Panc1 (cell line): ENCODE measurements around the gene ELOVL6. TPM values are rescaled to one million over a fixed set of nuclear protein-coding genes. Genes with fewer than 3 reads are reported as not detected.

Experiments
- ATAC-seq: fragments of 200-7000 bp; cut with Tn5 transposase; 2 replicates; pipeline ENCODE4 v1.9.1; 2020; ENCODE audit warnings: mild to moderate bottlenecking, moderate library complexity
- BruUV-seq: library from RNA; stranded (reverse); fragments of 400-500 nt; replicated peaks from 2 replicates; lab custom pipeline; 2021; lab: Mats Ljungman, UMichigan
- CTCF ChIA-PET: fragments of 300-600 bp; sonication (Branson Sonifier 250); formaldehyde crosslinking; loops from one replicate; lab custom pipeline; 2022; ENCODE audit warnings: antibody characterized with exemption; lab: Charles Lee
- POLR2A ChIA-PET: fragments of 300-600 bp; sonication (Branson Sonifier 250); formaldehyde crosslinking; loops from one replicate; lab custom pipeline; 2022; ENCODE audit warnings: antibody characterized with exemption; lab: Charles Lee
- DNase-seq: peaks from one replicate; pipeline ENCODE4 v3.0.0-alpha.2; 2010; ENCODE audit warnings: low read depth, low spot score
- H3K27ac ChIP-seq: 2 replicates; pipeline ENCODE4 v1.5.1; 2011; ENCODE audit warnings: mild to moderate bottlenecking, low read length, inconsistent platforms
- H3K27me3 ChIP-seq: fragments of 200-500 bp; sonication (Bioruptor generic); 2 replicates; pipeline ENCODE4 v1.6.0; 2014; ENCODE audit warnings: low read length, inconsistent platforms; ENCODE audit not compliant: control insufficient read depth, insufficient read depth
- H3K36me3 ChIP-seq: fragments of 200-500 bp; sonication (Bioruptor generic); 2 replicates; pipeline ENCODE4 v1.5.1; 2014; ENCODE audit warnings: inconsistent platforms, mild to moderate bottlenecking, low read length, moderate library complexity; ENCODE audit not compliant: control insufficient read depth, insufficient read depth
- H3K4me1 ChIP-seq: 2 replicates; pipeline ENCODE4 v1.5.1; 2011; ENCODE audit warnings: inconsistent platforms, mild to moderate bottlenecking, low read length, moderate library complexity; ENCODE audit not compliant: control insufficient read depth, insufficient read depth
- H3K4me3 ChIP-seq, 2 experiments: 2 replicates each; pipeline ENCODE4 v1.5.1; 2011 to 2012; ENCODE audit warnings: low read depth in 2 of 2, low read length in 2 of 2, mild to moderate bottlenecking in 2 of 2, inconsistent platforms in 1 of 2, moderate library complexity in 1 of 2
- H3K9me3 ChIP-seq: fragments of 200-500 bp; sonication (Bioruptor generic); 2 replicates; pipeline ENCODE4 v1.5.1; 2014; ENCODE audit warnings: low read depth, mild to moderate bottlenecking, inconsistent platforms, low read length, moderate library complexity; ENCODE audit not compliant: control insufficient read depth, insufficient read depth
- CTCF ChIP-seq: fragments of 450-650 bp; IDR thresholded peaks from 2 replicates; pipeline ENCODE4 v1.5.1; 2017; ENCODE audit warnings: mild to moderate bottlenecking
- POLR2AphosphoS5 ChIP-seq: IDR thresholded peaks from 2 replicates; pipeline ENCODE4 v1.6.1; 2012; ENCODE audit warnings: mild to moderate bottlenecking, low read depth, low read length, moderate library complexity
- SIN3A ChIP-seq: IDR thresholded peaks from 2 replicates; pipeline ENCODE4 v1.6.1; 2012; ENCODE audit warnings: low read depth, mild to moderate bottlenecking, low read length, moderate library complexity, borderline replicate concordance; ENCODE audit not compliant: insufficient read depth
- TCF7L2 ChIP-seq: IDR thresholded peaks from 2 replicates; pipeline ENCODE4 v1.6.1; 2011; ENCODE audit warnings: mild to moderate bottlenecking, low read depth, low read length, inconsistent platforms
- in situ Hi-C: cut with HindIII; loops from 2 replicates; pipeline ENCODE4 v1.10.0; 2016; ENCODE audit warnings: low sequenced_read_pairs, low pct_unique_long_range_greater_than_20kb
- intact Hi-C: fragments of 100-400 bp; cut with micrococcal nuclease; formaldehyde crosslinking; loops from one replicate; pipeline ENCODE4 v1.10.0; 2022; ENCODE audit not compliant: unreplicated experiment
- total RNA-seq: library from RNA; stranded (reverse); gene quantifications from one replicate; pipeline ENCODE4 v1.2.1, GENCODE V29; 2021; ENCODE audit not compliant: unreplicated experiment
- TF ChIP-seq, protein P1 (sequence below), 2 experiments: IDR thresholded peaks; 2 replicates each; pipeline ENCODE4 v1.6.1; 2011 to 2012; ENCODE audit warnings: low read depth in 2 of 2, control low read depth in 1 of 2, low read length in 1 of 2, mild to moderate bottlenecking in 1 of 2, moderate library complexity in 1 of 2; ENCODE audit not compliant: insufficient read depth in 1 of 2

ELOVL6 gene
- total RNA-seq, 1 experiment from 2014 or later = 0.54 TPM

GRCh38 chr4:110128472-110128919 lies 69.9 kb downstream of the ELOVL6 start:
- CTCF ChIA-PET = no interaction called here
- no peaks in the 10 kb centered on the region for H3K36me3 ChIP-seq
- H3K4me1 ChIP-seq = no peaks in the 10 kb centered on the region
- TF ChIP-seq, protein P1, sequence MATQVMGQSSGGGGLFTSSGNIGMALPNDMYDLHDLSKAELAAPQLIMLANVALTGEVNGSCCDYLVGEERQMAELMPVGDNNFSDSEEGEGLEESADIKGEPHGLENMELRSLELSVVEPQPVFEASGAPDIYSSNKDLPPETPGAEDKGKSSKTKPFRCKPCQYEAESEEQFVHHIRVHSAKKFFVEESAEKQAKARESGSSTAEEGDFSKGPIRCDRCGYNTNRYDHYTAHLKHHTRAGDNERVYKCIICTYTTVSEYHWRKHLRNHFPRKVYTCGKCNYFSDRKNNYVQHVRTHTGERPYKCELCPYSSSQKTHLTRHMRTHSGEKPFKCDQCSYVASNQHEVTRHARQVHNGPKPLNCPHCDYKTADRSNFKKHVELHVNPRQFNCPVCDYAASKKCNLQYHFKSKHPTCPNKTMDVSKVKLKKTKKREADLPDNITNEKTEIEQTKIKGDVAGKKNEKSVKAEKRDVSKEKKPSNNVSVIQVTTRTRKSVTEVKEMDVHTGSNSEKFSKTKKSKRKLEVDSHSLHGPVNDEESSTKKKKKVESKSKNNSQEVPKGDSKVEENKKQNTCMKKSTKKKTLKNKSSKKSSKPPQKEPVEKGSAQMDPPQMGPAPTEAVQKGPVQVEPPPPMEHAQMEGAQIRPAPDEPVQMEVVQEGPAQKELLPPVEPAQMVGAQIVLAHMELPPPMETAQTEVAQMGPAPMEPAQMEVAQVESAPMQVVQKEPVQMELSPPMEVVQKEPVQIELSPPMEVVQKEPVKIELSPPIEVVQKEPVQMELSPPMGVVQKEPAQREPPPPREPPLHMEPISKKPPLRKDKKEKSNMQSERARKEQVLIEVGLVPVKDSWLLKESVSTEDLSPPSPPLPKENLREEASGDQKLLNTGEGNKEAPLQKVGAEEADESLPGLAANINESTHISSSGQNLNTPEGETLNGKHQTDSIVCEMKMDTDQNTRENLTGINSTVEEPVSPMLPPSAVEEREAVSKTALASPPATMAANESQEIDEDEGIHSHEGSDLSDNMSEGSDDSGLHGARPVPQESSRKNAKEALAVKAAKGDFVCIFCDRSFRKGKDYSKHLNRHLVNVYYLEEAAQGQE (IDR thresholded peaks at IDR 0.05; ENCODE audit: insufficient read depth in 1 of 2, low read depth in 2 of 2, low read length in 1 of 2) = no peak
- TF ChIP-seq SIN3A (no peak), POLR2AphosphoS5 (no peak), CTCF (no peak), TCF7L2 (no peak)
- H3K4me3 ChIP-seq = no peak overlapping the region
- no peak for DNase-seq
- intact Hi-C loops = no loop called here
- no peaks in the 10 kb centered on the region for H3K9me3 ChIP-seq
- ATAC-seq = no peak
- H3K27me3 ChIP-seq = no peaks in the 10 kb centered on the region
- H3K27ac ChIP-seq = no peak overlapping the region
- BruUV-seq = no TSS peak
- in situ Hi-C loops = no loop called here
- POLR2A ChIA-PET = no interaction called here

- no peak overlapping the region for H3K4me3 ChIP-seq
- ATAC-seq (no peak), DNase-seq (no peak)
- intact Hi-C loops = no loop called here
- H3K4me1 ChIP-seq = no peaks in the 10 kb centered on the region
- BruUV-seq = no TSS peak
- no peaks in the 10 kb centered on the region for H3K27me3 ChIP-seq
- TF ChIP-seq SIN3A = no peak
- ChIA-PET POLR2A (no interaction called here), CTCF (no interaction called here)
- H3K36me3 ChIP-seq = no peaks in the 10 kb centered on the region
- H3K9me3 ChIP-seq = no peaks in the 10 kb centered on the region
- in situ Hi-C loops = no loop called here
- no peak overlapping the region for H3K27ac ChIP-seq
These were observed 70.4 kb downstream of the ELOVL6 start for GRCh38 chr4:110128029-110128428.

GRCh38 chr4:110124711-110125110 lies 73.7 kb downstream of the ELOVL6 start:
- no peaks in the 10 kb centered on the region for H3K36me3 ChIP-seq
- no peak for ATAC-seq
- no peaks in the 10 kb centered on the region for H3K27me3 ChIP-seq
- CTCF ChIA-PET = no interaction called here
- no peak overlapping the region for H3K27ac ChIP-seq
- no peak for TF ChIP-seq CTCF
- TF ChIP-seq TCF7L2 = no peak
- no peak for TF ChIP-seq SIN3A
- no peak for TF ChIP-seq POLR2AphosphoS5
- TF ChIP-seq, protein P1 (IDR thresholded peaks at IDR 0.05; ENCODE audit: insufficient read depth in 1 of 2, low read depth in 2 of 2, low read length in 1 of 2) = no peak
- POLR2A ChIA-PET = no interaction called here
- in situ Hi-C loops (no loop called here), intact Hi-C loops (no loop called here)
- no peaks in the 10 kb centered on the region for H3K4me1 ChIP-seq
- no peak for DNase-seq
- H3K9me3 ChIP-seq = no peaks in the 10 kb centered on the region
- no peak overlapping the region for H3K4me3 ChIP-seq
- no TSS peak for BruUV-seq
